HL-60 (cell line): ENCODE measurements around the gene EFCAB14.

ENCODE experiments used
- DNase-seq, 2 experiments: peaks; one replicate each; pipeline ENCODE4 v3.0.0-alpha.2; 2010 to 2020; ENCODE audit warnings: low read depth in 1 of 2, low spot score in 1 of 2
- H3K27ac ChIP-seq: fragments of 250-450 bp; sonication (Bioruptor Pico); replicated peaks from 2 replicates; pipeline ENCODE4 v1.5.1; 2020; ENCODE audit warnings: mild to moderate bottlenecking, moderate library complexity
- H3K27me3 ChIP-seq: fragments of 250-450 bp; sonication (Bioruptor Pico); 2 replicates; pipeline ENCODE4 v1.5.1; 2021; ENCODE audit warnings: mild to moderate bottlenecking, moderate library complexity; ENCODE audit not compliant: insufficient read depth, poor library complexity, severe bottlenecking
- H3K4me3 ChIP-seq: replicated peaks from 2 replicates; pipeline ENCODE4 v1.5.1; 2011; ENCODE audit warnings: mild to moderate bottlenecking, control low read depth, low read length; ENCODE audit not compliant: insufficient read depth
- CTCF ChIP-seq: IDR thresholded peaks from one replicate; pipeline ENCODE4 v1.5.1; 2011; ENCODE audit warnings: low read length, control low read depth, inconsistent platforms; ENCODE audit not compliant: insufficient read depth
- GABPA ChIP-seq: IDR thresholded peaks from 2 replicates; pipeline ENCODE4 v1.6.1; 2012; ENCODE audit warnings: low read depth
- POLR2AphosphoS5 ChIP-seq: IDR thresholded peaks from 2 replicates; pipeline ENCODE4 v1.6.1; 2012; ENCODE audit warnings: low read depth
- SPI1 ChIP-seq: IDR thresholded peaks from 2 replicates; pipeline ENCODE4 v1.6.1; 2012; ENCODE audit warnings: low read depth, mild to moderate bottlenecking, borderline replicate concordance
- TF ChIP-seq, protein P1 (sequence below): IDR thresholded peaks from 2 replicates; pipeline ENCODE4 v1.6.1; 2012; ENCODE audit warnings: low read depth; ENCODE audit not compliant: insufficient replicate concordance

Gene EFCAB14

DNA sequence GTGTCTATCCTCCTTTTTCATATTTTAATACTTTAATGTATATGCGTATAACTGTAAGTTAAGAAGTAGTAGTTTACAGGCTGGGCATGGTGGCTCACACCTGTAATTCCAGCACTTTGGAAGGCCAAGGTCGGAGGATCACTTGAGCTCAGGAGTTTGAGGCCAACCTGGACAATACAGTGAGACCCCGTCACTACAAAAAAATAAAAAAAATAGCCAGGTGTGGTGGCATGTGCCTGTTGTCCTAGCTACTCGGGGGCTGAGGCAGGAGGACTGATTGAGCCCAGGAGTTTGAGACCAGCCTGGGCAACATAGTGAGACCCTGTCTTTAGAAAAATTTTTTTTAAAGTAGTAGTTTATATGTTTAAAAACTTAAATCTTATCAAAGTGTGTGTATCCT lies 73.1 kb downstream of the EFCAB14 start:
- H3K4me3 ChIP-seq = no peak overlapping the region
- no peak overlapping the region for H3K27ac ChIP-seq
- TF ChIP-seq CTCF = no peak
- TF ChIP-seq SPI1 = no peak
- TF ChIP-seq POLR2AphosphoS5 = no peak
- TF ChIP-seq GABPA = no peak
- TF ChIP-seq, protein P1, sequence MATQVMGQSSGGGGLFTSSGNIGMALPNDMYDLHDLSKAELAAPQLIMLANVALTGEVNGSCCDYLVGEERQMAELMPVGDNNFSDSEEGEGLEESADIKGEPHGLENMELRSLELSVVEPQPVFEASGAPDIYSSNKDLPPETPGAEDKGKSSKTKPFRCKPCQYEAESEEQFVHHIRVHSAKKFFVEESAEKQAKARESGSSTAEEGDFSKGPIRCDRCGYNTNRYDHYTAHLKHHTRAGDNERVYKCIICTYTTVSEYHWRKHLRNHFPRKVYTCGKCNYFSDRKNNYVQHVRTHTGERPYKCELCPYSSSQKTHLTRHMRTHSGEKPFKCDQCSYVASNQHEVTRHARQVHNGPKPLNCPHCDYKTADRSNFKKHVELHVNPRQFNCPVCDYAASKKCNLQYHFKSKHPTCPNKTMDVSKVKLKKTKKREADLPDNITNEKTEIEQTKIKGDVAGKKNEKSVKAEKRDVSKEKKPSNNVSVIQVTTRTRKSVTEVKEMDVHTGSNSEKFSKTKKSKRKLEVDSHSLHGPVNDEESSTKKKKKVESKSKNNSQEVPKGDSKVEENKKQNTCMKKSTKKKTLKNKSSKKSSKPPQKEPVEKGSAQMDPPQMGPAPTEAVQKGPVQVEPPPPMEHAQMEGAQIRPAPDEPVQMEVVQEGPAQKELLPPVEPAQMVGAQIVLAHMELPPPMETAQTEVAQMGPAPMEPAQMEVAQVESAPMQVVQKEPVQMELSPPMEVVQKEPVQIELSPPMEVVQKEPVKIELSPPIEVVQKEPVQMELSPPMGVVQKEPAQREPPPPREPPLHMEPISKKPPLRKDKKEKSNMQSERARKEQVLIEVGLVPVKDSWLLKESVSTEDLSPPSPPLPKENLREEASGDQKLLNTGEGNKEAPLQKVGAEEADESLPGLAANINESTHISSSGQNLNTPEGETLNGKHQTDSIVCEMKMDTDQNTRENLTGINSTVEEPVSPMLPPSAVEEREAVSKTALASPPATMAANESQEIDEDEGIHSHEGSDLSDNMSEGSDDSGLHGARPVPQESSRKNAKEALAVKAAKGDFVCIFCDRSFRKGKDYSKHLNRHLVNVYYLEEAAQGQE = no peak
- no peaks in the 10 kb centered on the region for H3K27me3 ChIP-seq
- DNase-seq = no peak

GRCh38 chr1:46643368-46643775 lies 75.5 kb downstream of the EFCAB14 start:
- H3K27ac ChIP-seq = no peak overlapping the region
- TF ChIP-seq CTCF = no peak
- no peak for TF ChIP-seq POLR2AphosphoS5
- TF ChIP-seq GABPA = no peak
- TF ChIP-seq, protein P1 = no peak
- TF ChIP-seq SPI1 = no peak
- no peak for DNase-seq

DNA sequence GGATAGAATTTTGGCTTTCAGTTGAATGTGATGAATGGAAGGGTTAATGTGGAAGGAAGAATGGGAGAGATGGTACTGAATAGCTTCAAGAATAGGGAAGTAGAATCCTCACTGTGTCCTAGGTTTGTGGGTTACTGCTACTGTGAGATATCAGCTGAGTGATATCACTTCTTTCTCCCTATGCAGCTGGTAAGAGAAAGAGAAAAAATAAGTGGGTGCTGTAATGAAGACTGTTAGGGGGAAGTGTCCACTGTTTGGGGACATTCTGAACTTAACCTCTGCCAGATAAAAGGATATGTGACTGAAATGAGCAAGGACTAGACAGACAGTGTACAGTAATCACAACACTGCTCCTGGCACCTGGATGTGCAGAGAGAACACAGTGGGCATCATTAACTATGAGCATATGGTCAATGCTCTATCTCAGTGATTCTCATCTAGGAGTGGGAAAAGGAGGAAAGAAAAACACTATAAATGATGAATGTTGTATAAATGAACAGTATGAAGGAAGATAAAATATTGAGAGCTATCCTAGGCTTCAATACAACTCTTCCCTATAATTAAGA lies 76.7 kb downstream of the EFCAB14 start:
- Histone ChIP-seq H3K27ac (no peak overlapping the region), H3K4me3 (no peak overlapping the region), H3K27me3 (no peaks in the 10 kb centered on the region)
- DNase-seq = no peak
- 0 out of 2 replicates have a peak, but pooled peaks have one; percentile 7 for TF ChIP-seq SPI1
- TF ChIP-seq GABPA = no peak

More at GRCh38 chr1:46643368-46643775, 75.5 kb downstream of the EFCAB14 start:
- Histone ChIP-seq H3K4me3 (no peak overlapping the region), H3K27me3 (no peaks in the 10 kb centered on the region)

- no peak for DNase-seq
- H3K4me3 ChIP-seq = no peak overlapping the region
- no peak for TF ChIP-seq GABPA
- H3K27me3 ChIP-seq = no peaks in the 10 kb centered on the region
- no peak overlapping the region for H3K27ac ChIP-seq
These were observed 79.4 kb downstream of the EFCAB14 start for GRCh38 chr1:46639547-46639946.

- no peaks in the 10 kb centered on the region for H3K27me3 ChIP-seq
- TF ChIP-seq SPI1 = no peak
- TF ChIP-seq, protein P1 = no peak
- TF ChIP-seq POLR2AphosphoS5 = no peak
- no peak for TF ChIP-seq CTCF
- TF ChIP-seq GABPA = no peak
- no peak overlapping the region for H3K4me3 ChIP-seq
- no peak for DNase-seq
- H3K27ac ChIP-seq = no peak overlapping the region
These were observed 80.0 kb downstream of the EFCAB14 start for GRCh38 chr1:46638921-46639320.
